Natural killer cell (primary cell): Measurements from ENCODE around the gene CLEC11A. TPM values are rescaled to one million over a fixed set of nuclear protein-coding genes. Genes with fewer than 3 reads are reported as not detected.
"Not testable (repeated sequence)": the region's sequence is repeated elsewhere in the genome, so short reads cannot be mapped to it uniquely, and the experiment has no call there.

Experiments used
- ATAC-seq, 3 donors: fragments of 150-1000 bp in 2 of 3; fragments of 200-7000 bp in 1 of 3; cut with Tn5 transposase; 1 replicate in 1 of 3; 2 replicates in 2 of 3; pipeline ENCODE4 v1.10.0; 2021; ENCODE audit warnings: mild to moderate bottlenecking in 2 of 3, moderate library complexity in 2 of 3
- DNase-seq, 2 donors: peaks; one replicate each; pipeline versions ENCODE4 v3.0.0 to v3.0.0-alpha.2; 2013 to 2021; ENCODE audit warnings: mixed read lengths in 1 of 2
- H3K27ac ChIP-seq: one replicate; pipeline ENCODE4 v1.5.1; 2013; ENCODE audit warnings: mild to moderate bottlenecking, low read length
- H3K27me3 ChIP-seq: one replicate; pipeline ENCODE4 v1.6.1; 2013; ENCODE audit warnings: low read length; ENCODE audit not compliant: control insufficient read depth, insufficient read depth
- H3K36me3 ChIP-seq: one replicate; pipeline ENCODE4 v1.6.1; 2013; ENCODE audit warnings: low read length; ENCODE audit not compliant: control insufficient read depth, insufficient read depth
- H3K4me1 ChIP-seq: one replicate; pipeline ENCODE4 v1.6.1; 2013; ENCODE audit warnings: low read length; ENCODE audit not compliant: control insufficient read depth, insufficient read depth
- H3K4me3 ChIP-seq: one replicate; pipeline ENCODE4 v1.5.1; 2013; ENCODE audit warnings: low read length
- H3K9me3 ChIP-seq: one replicate; pipeline ENCODE4 v1.6.1; 2013; ENCODE audit warnings: low read length; ENCODE audit not compliant: control insufficient read depth, insufficient read depth
- H3K27ac Mint-ChIP-seq, 2 donors: one replicate each; pipeline ENCODE4 v1.8.0; 2022; ENCODE audit warnings: mild to moderate bottlenecking in 2 of 2, mixed read lengths in 2 of 2, moderate library complexity in 1 of 2
- H3K27me3 Mint-ChIP-seq, 2 donors: one replicate each; pipeline ENCODE4 v1.8.0; 2022; ENCODE audit warnings: low read depth in 2 of 2, mixed read lengths in 2 of 2
- H3K36me3 Mint-ChIP-seq: one replicate; pipeline ENCODE4 v1.8.0; 2022; ENCODE audit warnings: mixed read lengths
- H3K4me1 Mint-ChIP-seq, 2 donors: one replicate each; pipeline ENCODE4 v1.8.0; 2022; ENCODE audit warnings: mixed read lengths in 2 of 2
- H3K4me3 Mint-ChIP-seq: one replicate; pipeline ENCODE4 v1.8.0; 2022; ENCODE audit warnings: mild to moderate bottlenecking, moderate library complexity, mixed read lengths
- H3K9me3 Mint-ChIP-seq, 2 donors: one replicate each; pipeline ENCODE4 v1.8.0; 2022; ENCODE audit warnings: mixed read lengths in 2 of 2
- CTCF ChIP-seq: fragments of 200-600 bp; IDR thresholded peaks from one replicate; pipeline ENCODE4 v1.8.0; 2022; ENCODE audit warnings: antibody characterized with exemption
- WGBS: methylation state at CpG from one replicate; pipeline ENCODE4 v1.1.7; 2013; ENCODE audit warnings: missing lambda C conversion rate; ENCODE audit not compliant: insufficient coverage; 5-methylcytosine and 5-hydroxymethylcytosine counted together
- intact Hi-C: fragments of 100-400 bp; cut with micrococcal nuclease; formaldehyde crosslinking; loops from one replicate; pipeline ENCODE4 v1.14.2; 2022
- total RNA-seq, 4 donors: library from RNA; stranded (reverse); fragments of 120-200 nt in 1 of 4; gene quantifications; one replicate each; pipeline versions ENCODE4 v1.2.3 to v1.2.4, GENCODE V29; 2013 to 2022

CLEC11A gene
- total RNA-seq, 3 donors from 2014 or later (not counting 1 experiment from before 2014, with no cell fraction given): 2.3 to 4.0 (median 3.3) TPM

DNA sequence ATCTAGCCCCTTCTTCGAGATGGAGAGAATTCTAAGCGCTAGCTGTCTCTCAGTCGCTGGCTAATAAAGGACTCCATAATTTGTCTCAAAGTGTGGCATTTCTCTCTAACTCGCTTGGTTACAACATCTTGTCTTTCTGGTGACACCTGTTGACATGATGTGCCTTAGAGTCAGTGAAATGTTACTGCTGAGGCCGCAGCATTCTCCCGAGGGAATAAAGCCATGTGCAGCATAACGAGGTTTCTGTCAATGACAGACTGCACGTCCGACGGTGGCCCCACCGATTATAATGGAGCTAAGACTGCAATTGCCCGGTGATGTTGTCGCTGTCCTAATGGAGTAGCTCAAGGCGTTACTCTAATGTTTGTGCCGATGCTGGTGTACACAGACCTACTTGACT, 26.8 kb downstream of the CLEC11A start:
- H3K9me3 ChIP-seq: no peaks in the 10 kb centered on the region
- ATAC-seq (no peak), DNase-seq (no peak)
- Mint-ChIP-seq H3K9me3 (no peaks in the 10 kb centered on the region), H3K4me1 (no peaks in the 10 kb centered on the region), H3K36me3 (no peaks in the 10 kb centered on the region), H3K27me3 (peaks cover 0 to 6% of the 10 kb centered on the region in 2 donors), H3K27ac (no peak overlapping the region), H3K4me3 (no peak overlapping the region)
- 82% methylated on average over 15 of the region's 15 CpGs for WGBS
- H3K4me1 ChIP-seq: no peaks in the 10 kb centered on the region
- no peaks in the 10 kb centered on the region for H3K27me3 ChIP-seq
- H3K27ac ChIP-seq: no peak overlapping the region
- intact Hi-C loops: no loop called here
- H3K4me3 ChIP-seq: no peak overlapping the region
- no peaks in the 10 kb centered on the region for H3K36me3 ChIP-seq
- no peak for TF ChIP-seq CTCF

DNA sequence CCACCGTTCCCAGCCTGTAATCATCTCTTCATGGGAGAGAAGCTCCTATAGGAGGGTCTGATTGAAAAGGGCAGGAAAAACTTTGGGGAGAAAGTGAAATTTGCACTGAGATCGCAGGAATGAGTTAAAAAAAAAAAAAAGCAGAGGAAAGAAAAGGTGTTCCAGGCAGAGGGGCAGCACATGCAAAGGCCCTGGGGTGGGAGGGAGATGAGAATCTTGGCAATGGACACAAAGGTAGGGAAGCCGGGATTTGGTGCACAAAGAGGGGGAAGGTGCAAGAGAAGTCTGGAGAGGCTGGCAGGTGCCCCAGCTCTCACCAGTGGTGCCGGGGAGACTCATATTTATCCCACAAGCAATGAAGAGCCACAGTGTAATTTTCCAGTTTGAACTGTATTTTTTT, 30.7 kb downstream of the CLEC11A start:
- DNase-seq (no peak), ATAC-seq (no peak)
- Histone ChIP-seq H3K27ac (no peak overlapping the region), H3K27me3 (no peaks in the 10 kb centered on the region), H3K9me3 (no peaks in the 10 kb centered on the region), H3K36me3 (no peaks in the 10 kb centered on the region), H3K4me1 (no peaks in the 10 kb centered on the region), H3K4me3 (no peak overlapping the region)
- H3K27ac Mint-ChIP-seq: no peak overlapping the region
- no peaks in the 10 kb centered on the region for H3K36me3 Mint-ChIP-seq
- H3K27me3 Mint-ChIP-seq: peaks cover 7 to 14% of the 10 kb centered on the region in 2 donors
- no peak overlapping the region for H3K4me3 Mint-ChIP-seq
- no peak for TF ChIP-seq CTCF
- H3K4me1 Mint-ChIP-seq: no peaks in the 10 kb centered on the region
- WGBS: 76% methylated on average over 4 of the region's 4 CpGs
- intact Hi-C loops: no loop called here
- H3K9me3 Mint-ChIP-seq: no peaks in the 10 kb centered on the region

DNA sequence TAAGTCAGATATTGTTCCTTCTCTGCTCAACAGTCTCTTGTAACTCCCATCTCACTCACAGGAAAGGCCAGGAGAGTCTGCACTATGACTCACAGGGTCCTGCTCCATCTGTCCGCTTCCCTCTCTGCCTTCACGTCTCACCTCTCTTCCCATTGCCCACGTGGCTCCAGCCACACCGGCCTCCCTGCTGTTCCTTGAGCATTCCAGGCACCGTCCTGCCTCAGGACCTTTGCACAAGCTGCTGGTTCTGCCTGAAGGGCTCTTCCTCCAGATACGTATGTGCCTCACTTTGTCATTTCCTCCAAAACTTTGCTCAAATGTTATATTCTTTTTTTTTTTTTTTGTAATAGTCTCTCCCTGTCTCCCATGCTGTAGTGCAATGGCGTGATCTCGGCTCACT, 33.1 kb downstream of the CLEC11A start:
- 74% methylated on average over 8 of the region's 8 CpGs for WGBS
- H3K27me3 ChIP-seq, H3K4me3 ChIP-seq, H3K9me3 ChIP-seq, H3K36me3 ChIP-seq, intact Hi-C loops, H3K4me1 ChIP-seq, H3K36me3 Mint-ChIP-seq, DNase-seq, ATAC-seq, H3K9me3 Mint-ChIP-seq, H3K27ac Mint-ChIP-seq, H3K4me3 Mint-ChIP-seq, H3K4me1 Mint-ChIP-seq, H3K27ac ChIP-seq: not testable (repeated sequence)
- peaks cover 7 to 12% of the 10 kb centered on the region in 2 donors for H3K27me3 Mint-ChIP-seq

DNA sequence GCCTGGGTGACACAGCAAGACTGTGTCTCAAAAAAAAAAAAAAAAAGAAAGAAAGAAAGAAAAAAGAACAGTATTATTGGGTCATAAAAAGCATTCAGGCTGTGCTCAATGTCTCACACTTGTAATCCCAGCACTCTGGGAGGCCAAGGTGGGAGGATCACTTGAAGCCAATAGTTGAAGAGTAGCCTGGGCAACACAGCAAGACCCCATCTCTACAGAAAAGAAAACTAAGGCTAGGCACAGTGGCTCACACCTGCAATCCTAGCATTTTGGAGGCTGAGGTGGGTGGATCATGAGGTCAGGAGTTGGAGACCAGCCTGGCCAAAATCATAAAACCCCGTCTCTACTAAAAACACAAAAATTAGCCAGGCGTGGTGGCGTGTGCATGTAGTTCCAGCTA, 34.5 kb downstream of the CLEC11A start:
- H3K27me3 ChIP-seq, H3K9me3 Mint-ChIP-seq, DNase-seq, H3K27ac Mint-ChIP-seq, H3K36me3 ChIP-seq, H3K4me3 ChIP-seq, H3K36me3 Mint-ChIP-seq, H3K4me1 ChIP-seq, H3K27ac ChIP-seq, H3K4me3 Mint-ChIP-seq, ATAC-seq, H3K4me1 Mint-ChIP-seq, intact Hi-C loops, H3K9me3 ChIP-seq: not testable (repeated sequence)
- 100% methylated on average over 2 of the region's 3 CpGs for WGBS
- H3K27me3 Mint-ChIP-seq: peaks cover 7 to 12% of the 10 kb centered on the region in 2 donors

DNA sequence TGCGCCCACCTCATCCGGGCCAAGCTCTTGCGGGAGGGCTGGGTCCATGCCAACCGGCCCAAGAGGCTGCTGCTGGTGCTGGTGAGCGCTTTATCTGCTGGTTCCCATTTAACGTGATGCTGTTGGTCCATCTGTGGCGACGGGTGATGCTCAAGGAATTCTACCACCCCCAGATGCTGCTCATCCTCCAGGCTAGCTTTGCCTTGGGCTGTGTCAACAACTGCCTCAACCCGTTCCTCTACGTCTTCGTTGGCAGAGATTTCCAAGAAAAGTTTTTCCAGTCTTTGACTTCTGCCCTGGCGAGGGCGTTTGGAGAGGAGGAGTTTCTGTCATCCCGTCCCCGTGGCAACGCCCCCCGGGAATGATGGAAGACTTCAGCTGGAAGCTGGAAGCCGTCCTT, 35.9 kb downstream of the CLEC11A start:
- H3K4me3 Mint-ChIP-seq, H3K27me3 Mint-ChIP-seq, H3K9me3 ChIP-seq, H3K36me3 ChIP-seq, H3K4me1 ChIP-seq, H3K9me3 Mint-ChIP-seq, H3K36me3 Mint-ChIP-seq, intact Hi-C loops, H3K4me3 ChIP-seq, H3K27ac ChIP-seq, H3K27ac Mint-ChIP-seq, DNase-seq, ATAC-seq, H3K4me1 Mint-ChIP-seq, H3K27me3 ChIP-seq: not testable (repeated sequence)
- 96% methylated on average over 11 of the region's 18 CpGs for WGBS
